ENCODE data around the gene TPR. TPM values are rescaled to one million over a fixed set of nuclear protein-coding genes. Genes with fewer than 3 reads are reported as not detected.

TPR gene
- total RNA-seq, 2 donors from 2014 or later: 68.1 to 87.0 TPM

DNA sequence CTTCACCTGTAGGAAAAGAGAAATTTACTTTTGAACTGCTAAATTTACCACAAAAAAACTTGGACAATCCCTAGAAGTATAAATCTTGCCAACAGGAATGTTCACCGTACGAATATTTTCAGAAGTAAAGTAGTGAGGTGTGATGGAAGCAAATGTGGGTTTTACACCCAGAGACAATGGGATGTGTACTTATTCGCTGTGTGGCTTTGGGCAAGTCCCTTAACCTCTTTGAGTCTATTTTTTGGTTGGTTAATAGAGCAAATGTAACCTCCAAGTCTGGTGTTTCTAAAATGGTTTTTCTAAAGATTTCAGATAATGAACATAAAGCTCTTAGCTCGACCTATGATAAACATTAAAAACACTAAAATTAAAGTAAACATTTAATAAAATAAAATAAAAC is 51.2 kb downstream of the TPR start:
- intact Hi-C loops (cut with DNase I): no loop called here
- no peaks in the 10 kb centered on the region for H3K4me1 ChIP-seq
- no peaks in the 10 kb centered on the region for H3K27me3 ChIP-seq
- no peak overlapping the region for H3K4me3 ChIP-seq
- DNase-seq: no peak
- H3K27ac ChIP-seq: no peak overlapping the region
- H3K36me3 ChIP-seq: peaks cover 6% of the 10 kb centered on the region
- no peaks in the 10 kb centered on the region for H3K9me3 ChIP-seq
- no peak overlapping the region for H3K9ac ChIP-seq (ENCODE audit: low read depth in 2 of 2, low read length in 2 of 2)
- TF ChIP-seq, protein P1, sequence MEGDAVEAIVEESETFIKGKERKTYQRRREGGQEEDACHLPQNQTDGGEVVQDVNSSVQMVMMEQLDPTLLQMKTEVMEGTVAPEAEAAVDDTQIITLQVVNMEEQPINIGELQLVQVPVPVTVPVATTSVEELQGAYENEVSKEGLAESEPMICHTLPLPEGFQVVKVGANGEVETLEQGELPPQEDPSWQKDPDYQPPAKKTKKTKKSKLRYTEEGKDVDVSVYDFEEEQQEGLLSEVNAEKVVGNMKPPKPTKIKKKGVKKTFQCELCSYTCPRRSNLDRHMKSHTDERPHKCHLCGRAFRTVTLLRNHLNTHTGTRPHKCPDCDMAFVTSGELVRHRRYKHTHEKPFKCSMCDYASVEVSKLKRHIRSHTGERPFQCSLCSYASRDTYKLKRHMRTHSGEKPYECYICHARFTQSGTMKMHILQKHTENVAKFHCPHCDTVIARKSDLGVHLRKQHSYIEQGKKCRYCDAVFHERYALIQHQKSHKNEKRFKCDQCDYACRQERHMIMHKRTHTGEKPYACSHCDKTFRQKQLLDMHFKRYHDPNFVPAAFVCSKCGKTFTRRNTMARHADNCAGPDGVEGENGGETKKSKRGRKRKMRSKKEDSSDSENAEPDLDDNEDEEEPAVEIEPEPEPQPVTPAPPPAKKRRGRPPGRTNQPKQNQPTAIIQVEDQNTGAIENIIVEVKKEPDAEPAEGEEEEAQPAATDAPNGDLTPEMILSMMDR (IDR thresholded peaks at IDR 0.05): no peak

DNA sequence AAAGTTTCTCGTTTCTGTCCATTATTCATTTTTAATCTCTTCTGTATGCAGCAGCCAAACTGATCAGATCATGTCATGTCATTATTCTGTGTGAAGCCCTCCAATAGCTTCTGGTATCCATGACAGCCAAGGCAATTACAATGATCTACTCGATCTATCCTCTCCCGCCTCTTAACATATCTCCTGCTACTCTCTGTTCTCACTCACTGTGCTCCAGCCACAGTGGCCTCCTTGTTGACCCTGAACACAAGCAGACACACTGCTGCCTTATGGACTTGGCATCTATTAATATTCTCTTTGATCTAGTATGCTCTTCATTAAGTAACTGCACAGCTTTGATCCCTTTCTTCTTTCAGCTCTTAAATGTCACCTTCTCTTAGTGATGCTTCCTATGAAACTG is 59.5 kb downstream of the TPR start:
- H3K9ac ChIP-seq (ENCODE audit: low read depth in 2 of 2, low read length in 2 of 2): no peak overlapping the region
- H3K4me3 ChIP-seq: no peak overlapping the region
- no peak for DNase-seq
- H3K27me3 ChIP-seq: no peaks in the 10 kb centered on the region
- H3K36me3 ChIP-seq: peaks cover 11% of the 10 kb centered on the region
- intact Hi-C loops (cut with DNase I): loop anchor here (5.0 kb wide), 1 partner anchor 42 kb away; no protein-coding TSS in a partner anchor
- TF ChIP-seq, protein P1 (IDR thresholded peaks at IDR 0.05): no peak
- H3K27ac ChIP-seq: no peak overlapping the region
- H3K4me1 ChIP-seq: no peaks in the 10 kb centered on the region
- H3K9me3 ChIP-seq: no peaks in the 10 kb centered on the region

DNA sequence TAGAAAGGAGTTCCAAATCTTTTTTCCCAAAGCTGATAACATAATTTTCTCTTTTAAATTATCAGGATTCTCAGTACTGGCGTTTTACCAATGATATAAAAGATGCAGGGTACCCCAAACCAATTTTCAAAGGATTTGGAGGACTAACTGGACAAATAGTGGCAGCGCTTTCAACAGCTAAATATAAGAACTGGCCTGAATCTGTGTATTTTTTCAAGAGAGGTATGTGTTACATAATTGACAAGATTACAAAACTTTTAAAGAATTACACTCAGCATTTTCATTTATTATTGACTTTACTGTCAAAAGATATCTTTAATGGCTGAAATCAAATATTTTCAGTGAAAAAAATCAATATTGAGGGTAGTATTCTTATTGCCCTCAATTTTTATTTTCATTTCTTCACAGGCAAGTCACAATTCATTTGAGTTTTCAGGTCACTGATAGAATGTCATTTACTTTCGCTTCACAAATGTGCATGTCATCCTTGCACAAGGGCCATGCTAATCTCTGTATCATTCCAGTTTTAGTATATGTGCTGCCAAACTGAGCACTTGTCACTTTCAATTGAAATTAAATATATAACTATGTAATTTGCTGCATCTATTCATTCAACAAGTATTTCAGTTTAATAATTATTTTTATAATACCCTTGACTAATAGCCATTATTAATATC is 63.5 kb downstream of the TPR start:
- no peaks in the 10 kb centered on the region for H3K4me1 ChIP-seq
- peaks cover 4% of the 10 kb centered on the region for H3K36me3 ChIP-seq
- no peaks in the 10 kb centered on the region for H3K27me3 ChIP-seq
- intact Hi-C loops (cut with DNase I): no loop called here
- H3K9ac ChIP-seq (ENCODE audit: low read depth in 2 of 2, low read length in 2 of 2): no peak overlapping the region
- DNase-seq: no peak
- no peak overlapping the region for H3K4me3 ChIP-seq
- TF ChIP-seq, protein P1 (IDR thresholded peaks at IDR 0.05): no peak
- no peaks in the 10 kb centered on the region for H3K9me3 ChIP-seq
- no peak overlapping the region for H3K27ac ChIP-seq

DNA sequence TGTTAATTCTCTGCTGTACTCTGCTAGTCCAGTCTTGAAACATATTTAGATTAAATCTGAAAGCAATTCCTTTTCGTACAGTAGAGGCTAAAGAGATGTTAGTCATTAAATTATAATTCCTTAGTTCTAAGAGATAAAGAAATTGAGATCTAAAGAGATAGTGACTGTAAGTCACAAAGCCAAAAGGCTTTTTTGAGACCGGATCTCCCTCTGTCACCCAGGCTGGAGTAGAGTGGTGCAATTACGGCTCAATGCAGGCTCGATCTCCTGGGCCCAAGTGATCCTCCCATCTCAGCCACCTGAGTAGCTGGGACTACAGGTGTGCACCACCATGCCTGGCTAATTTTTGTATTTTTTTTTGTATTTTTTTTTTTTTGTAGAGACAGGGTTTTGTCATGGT is 64.7 kb downstream of the TPR start:
- Histone ChIP-seq H3K27ac (no peak overlapping the region), H3K9ac (ENCODE audit: low read depth in 2 of 2, low read length in 2 of 2) (no peak overlapping the region), H3K27me3 (no peaks in the 10 kb centered on the region), H3K36me3 (peaks cover under 1% of the 10 kb centered on the region), H3K4me3 (no peak overlapping the region), H3K4me1 (no peaks in the 10 kb centered on the region), H3K9me3 (no peaks in the 10 kb centered on the region)
- TF ChIP-seq, protein P1 (IDR thresholded peaks at IDR 0.05): no peak
- intact Hi-C loops (cut with DNase I): no loop called here
- DNase-seq: no peak

DNA sequence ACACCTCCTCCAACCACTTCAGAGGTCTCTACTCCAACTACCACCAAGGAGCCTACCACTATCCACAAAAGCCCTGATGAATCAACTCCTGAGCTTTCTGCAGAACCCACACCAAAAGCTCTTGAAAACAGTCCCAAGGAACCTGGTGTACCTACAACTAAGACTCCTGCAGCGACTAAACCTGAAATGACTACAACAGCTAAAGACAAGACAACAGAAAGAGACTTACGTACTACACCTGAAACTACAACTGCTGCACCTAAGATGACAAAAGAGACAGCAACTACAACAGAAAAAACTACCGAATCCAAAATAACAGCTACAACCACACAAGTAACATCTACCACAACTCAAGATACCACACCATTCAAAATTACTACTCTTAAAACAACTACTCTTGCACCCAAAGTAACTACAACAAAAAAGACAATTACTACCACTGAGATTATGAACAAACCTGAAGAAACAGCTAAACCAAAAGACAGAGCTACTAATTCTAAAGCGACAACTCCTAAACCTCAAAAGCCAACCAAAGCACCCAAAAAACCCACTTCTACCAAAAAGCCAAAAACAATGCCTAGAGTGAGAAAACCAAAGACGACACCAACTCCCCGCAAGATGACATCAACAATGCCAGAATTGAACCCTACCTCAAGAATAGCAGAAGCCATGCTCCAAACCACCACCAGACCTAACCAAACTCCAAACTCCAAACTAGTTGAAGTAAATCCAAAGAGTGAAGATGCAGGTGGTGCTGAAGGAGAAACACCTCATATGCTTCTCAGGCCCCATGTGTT is 66.6 kb downstream of the TPR start:
- intact Hi-C loops (cut with DNase I): no loop called here
- Histone ChIP-seq H3K9me3 (no peaks in the 10 kb centered on the region), H3K27ac (no peak overlapping the region), H3K4me3 (no peak overlapping the region), H3K27me3 (no peaks in the 10 kb centered on the region), H3K4me1 (no peaks in the 10 kb centered on the region), H3K36me3 (no peaks in the 10 kb centered on the region), H3K9ac (ENCODE audit: low read depth in 2 of 2, low read length in 2 of 2) (no peak overlapping the region)
- TF ChIP-seq, protein P1 (IDR thresholded peaks at IDR 0.05): no peak
- DNase-seq: no peak

All from colonic mucosa (tissue), 4 donors.